ENCODE measurements around the gene ANKS1B. TPM values are rescaled to one million over a fixed set of nuclear protein-coding genes. Genes with fewer than 3 reads are reported as not detected.

The ANKS1B gene
- total RNA-seq, 1 donor = 47.0 TPM

GRCh38 chr12:99383258-99383657, 601.5 kb downstream of the ANKS1B start:
- H3K4me3 ChIP-seq (ENCODE audit: low read depth, low read length) = no peak overlapping the region
- TF ChIP-seq CTCF (IDR thresholded peaks at IDR 0.05; ENCODE audit: insufficient read depth, low read length) = no peak
- DNase-seq (ENCODE audit: low read depth) = no peak

GRCh38 chr12:99381992-99382391, 602.7 kb downstream of the ANKS1B start:
- H3K4me3 ChIP-seq (ENCODE audit: low read depth, low read length) = no peak overlapping the region
- TF ChIP-seq CTCF (IDR thresholded peaks at IDR 0.05; ENCODE audit: insufficient read depth, low read length) = no peak
- DNase-seq (ENCODE audit: low read depth) = no peak

GRCh38 chr12:99380701-99381100, 604.0 kb downstream of the ANKS1B start:
- DNase-seq (ENCODE audit: low read depth) = no peak
- no peak overlapping the region for H3K4me3 ChIP-seq (ENCODE audit: low read depth, low read length)
- TF ChIP-seq CTCF (IDR thresholded peaks at IDR 0.05; ENCODE audit: insufficient read depth, low read length) = no peak

- no peak for DNase-seq (ENCODE audit: low read depth)
- no peak for TF ChIP-seq CTCF (IDR thresholded peaks at IDR 0.05; ENCODE audit: insufficient read depth, low read length)
- H3K4me3 ChIP-seq (ENCODE audit: low read depth, low read length) = no peak overlapping the region
These were observed 610.7 kb downstream of the ANKS1B start for GRCh38 chr12:99374023-99374422.

- DNase-seq (ENCODE audit: low read depth) = no peak
- no peak overlapping the region for H3K4me3 ChIP-seq (ENCODE audit: low read depth, low read length)
- TF ChIP-seq CTCF (IDR thresholded peaks at IDR 0.05; ENCODE audit: insufficient read depth, low read length) = no peak
These were observed 612.3 kb downstream of the ANKS1B start for GRCh38 chr12:99372257-99372920.

GRCh38 chr12:99370421-99371138, 614.2 kb downstream of the ANKS1B start:
- no peak overlapping the region for H3K4me3 ChIP-seq (ENCODE audit: low read depth, low read length)
- DNase-seq (ENCODE audit: low read depth) = no peak
- no peak for TF ChIP-seq CTCF (IDR thresholded peaks at IDR 0.05; ENCODE audit: insufficient read depth, low read length)

Measured in fibroblast of the aortic adventitia (primary cell).